Measurements from ENCODE around the gene GATD1. TPM values are rescaled to one million over a fixed set of nuclear protein-coding genes. Genes with fewer than 3 reads are reported as not detected.
"Not testable (repeated sequence)": the region's sequence is repeated elsewhere in the genome, so short reads cannot be mapped to it uniquely, and the experiment has no call there.

GATD1 gene
- total RNA-seq, 6 experiments from 2014 or later, result 61.0 to 72.7 (median 68.1) TPM

DNA sequence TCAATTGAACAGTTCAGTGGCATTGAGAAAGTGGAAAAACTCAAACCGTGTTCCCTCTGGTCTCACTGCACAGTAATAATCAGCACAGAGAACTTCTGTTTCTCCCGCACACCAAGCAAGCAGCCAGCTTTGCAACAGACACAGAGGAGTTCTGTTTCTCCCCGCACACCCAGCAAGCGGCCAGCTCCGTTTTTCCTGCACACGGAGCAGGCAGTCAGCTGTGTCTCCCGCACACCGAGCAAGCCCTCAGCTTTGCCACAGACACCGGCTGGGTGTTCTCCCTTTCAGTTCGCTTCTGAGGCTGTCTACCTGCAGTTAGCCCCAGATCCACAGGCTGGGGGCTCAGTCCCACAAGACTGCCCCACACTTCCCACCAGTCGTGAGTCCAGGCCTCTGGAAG, 39.9 kb downstream of the GATD1 start:
- no peak for DNase-seq
- peaks cover 5% of the 10 kb centered on the region for H3K9me3 Mint-ChIP-seq
- H3K4me1 Mint-ChIP-seq (ENCODE audit: low read depth), result peaks cover 9% of the 10 kb centered on the region; the same call in 1 of the 2 replicates
- H3K27ac Mint-ChIP-seq, result no peak overlapping the region
- no peak overlapping the region for H3K4me3 Mint-ChIP-seq
- no peak for TF ChIP-seq CTCF (IDR thresholded peaks at IDR 0.05)
- peaks cover 3% of the 10 kb centered on the region; the same call in 1 of the 2 replicates for H3K36me3 Mint-ChIP-seq (ENCODE audit: low read depth)
- peaks cover 23% of the 10 kb centered on the region for H3K27me3 Mint-ChIP-seq (ENCODE audit: insufficient read depth)

DNA sequence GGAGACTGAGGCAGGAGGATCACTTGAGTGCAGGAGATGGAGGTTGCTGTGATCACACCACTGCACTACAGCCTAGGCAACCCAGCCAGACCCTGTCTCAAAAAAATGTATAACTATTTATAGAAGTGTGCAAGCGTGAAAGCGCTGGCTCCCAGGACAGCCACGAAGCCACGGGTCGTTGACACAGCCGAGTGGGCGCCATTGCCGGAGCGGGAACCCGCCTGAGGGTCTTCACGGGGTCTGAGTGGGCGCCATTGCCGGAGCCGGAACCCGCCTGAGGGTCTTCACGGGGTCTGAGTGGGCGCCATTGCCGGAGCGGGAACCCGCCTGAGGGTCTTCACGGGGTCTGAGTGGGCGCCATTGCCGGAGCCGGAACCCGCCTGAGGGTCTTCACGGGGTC, 42.7 kb downstream of the GATD1 start:
- not testable (repeated sequence) for H3K4me3 Mint-ChIP-seq, H3K27ac Mint-ChIP-seq

DNA sequence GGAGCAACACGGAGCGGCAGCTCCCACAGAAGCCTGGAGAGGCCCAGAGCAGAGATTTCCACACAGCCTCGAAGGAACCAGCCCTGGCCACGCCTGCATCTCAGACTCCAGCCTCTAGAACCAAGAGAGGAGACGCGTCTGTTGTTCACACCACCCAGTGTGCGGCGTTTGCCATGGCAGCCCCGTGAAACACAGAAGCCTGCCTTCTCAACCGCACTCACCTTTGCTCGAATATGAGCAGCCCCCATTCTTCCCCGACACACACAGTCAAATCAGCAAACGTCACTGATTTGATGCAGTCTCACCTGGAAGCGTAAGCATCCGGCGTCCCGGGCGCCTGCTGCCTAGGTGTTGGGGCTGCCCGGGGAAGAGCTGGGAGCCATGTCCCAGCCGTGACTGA, 44.2 kb downstream of the GATD1 start:
- DNase-seq, result no peak
- Mint-ChIP-seq H3K9me3 (peaks cover 5% of the 10 kb centered on the region), H3K4me3 (no peak overlapping the region)

More for the DNA sequence above, 42.7 kb downstream of the GATD1 start:
- DNase-seq; H3K4me1 Mint-ChIP-seq (ENCODE audit: low read depth); H3K36me3 Mint-ChIP-seq (ENCODE audit: low read depth); H3K9me3 Mint-ChIP-seq: not testable (repeated sequence)
- H3K27me3 Mint-ChIP-seq (ENCODE audit: insufficient read depth), result peaks cover 23% of the 10 kb centered on the region

GRCh38 chr11:729492-730074, 47.7 kb downstream of the GATD1 start:
- no peak overlapping the region for H3K27ac Mint-ChIP-seq
- peaks cover 8% of the 10 kb centered on the region; the same call in 1 of the 2 replicates for H3K4me1 Mint-ChIP-seq (ENCODE audit: low read depth)
- H3K4me3 Mint-ChIP-seq, result no peak overlapping the region
- no peaks in the 10 kb centered on the region for H3K36me3 Mint-ChIP-seq (ENCODE audit: low read depth)
- TF ChIP-seq CTCF (IDR thresholded peaks at IDR 0.05), result no peak
- H3K9me3 Mint-ChIP-seq, result no peaks in the 10 kb centered on the region
- no peak for DNase-seq
- H3K27me3 Mint-ChIP-seq (ENCODE audit: insufficient read depth), result peaks cover 10% of the 10 kb centered on the region

More for the DNA sequence above, 44.2 kb downstream of the GATD1 start:
- no peak overlapping the region for H3K27ac Mint-ChIP-seq
- peaks cover 3% of the 10 kb centered on the region; the same call in 1 of the 2 replicates for H3K36me3 Mint-ChIP-seq (ENCODE audit: low read depth)
- peaks cover 8% of the 10 kb centered on the region; the same call in 1 of the 2 replicates for H3K4me1 Mint-ChIP-seq (ENCODE audit: low read depth)
- TF ChIP-seq CTCF (IDR thresholded peaks at IDR 0.05), result no peak
- H3K27me3 Mint-ChIP-seq (ENCODE audit: insufficient read depth), result peaks cover 23% of the 10 kb centered on the region

DNA sequence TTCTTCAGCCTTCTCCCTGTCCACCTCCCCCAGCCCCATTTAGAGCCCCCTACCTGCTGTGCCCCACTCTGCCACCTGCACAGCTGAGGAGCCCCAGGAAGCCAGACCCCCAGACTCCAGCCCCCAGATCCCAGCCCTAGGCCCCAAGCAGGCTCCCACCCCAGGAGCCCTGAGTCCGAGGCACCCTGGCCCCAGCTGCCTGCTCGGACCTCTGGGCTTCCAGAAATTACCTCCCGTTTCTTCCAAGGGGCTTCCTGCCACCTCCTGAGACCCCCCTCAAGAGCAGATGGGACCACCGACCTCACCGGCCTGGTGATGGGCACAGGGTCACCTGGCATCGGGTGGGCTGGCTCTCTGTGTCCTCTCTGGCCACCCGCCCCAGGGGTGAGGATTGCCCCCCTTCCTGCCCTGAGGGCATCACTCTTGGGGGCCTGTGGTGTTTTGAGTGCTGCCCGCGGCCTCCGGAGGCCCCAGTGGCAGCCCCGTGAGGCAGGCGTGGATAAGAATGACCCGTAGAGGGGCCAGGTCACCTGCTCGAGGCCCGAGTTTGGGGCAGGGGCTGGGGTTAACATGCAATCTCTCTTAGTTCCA, 48.3 kb downstream of the GATD1 start:
- Mint-ChIP-seq H3K27ac (peak overlapping the region; percentile 13; the same call in 1 of the 2 replicates), H3K9me3 (no peaks in the 10 kb centered on the region), H3K36me3 (ENCODE audit: low read depth) (no peaks in the 10 kb centered on the region), H3K4me3 (no peak overlapping the region), H3K4me1 (ENCODE audit: low read depth) (peaks cover 8% of the 10 kb centered on the region; the same call in 1 of the 2 replicates), H3K27me3 (ENCODE audit: insufficient read depth) (peaks cover 5% of the 10 kb centered on the region)
- no peak for TF ChIP-seq CTCF (IDR thresholded peaks at IDR 0.05)
- no peak for DNase-seq

Data from HFFc6 (cell line).